Stimulated activated CD4-positive, alpha-beta T cell treated with anti-CD3 and anti-CD28 coated beads, Interleukin-15, amount 100 ng/mL, for 48 hours (primary cell): ENCODE measurements around the gene SWT1.
"Not testable (repeated sequence)": the region's sequence is repeated elsewhere in the genome, so short reads cannot be mapped to it uniquely, and the experiment has no call there.

Source experiments
- DNase-seq, 2 donors: peaks; one replicate each; pipeline ENCODE4 v3.0.0-alpha.2; 2020; ENCODE audit warnings: low read depth in 2 of 2

Gene SWT1

GRCh38 chr1:185249563-185249962 lies 92.6 kb downstream of the SWT1 start:
- DNase-seq: no peak

- no peak for DNase-seq
Measured at GRCh38 chr1:185250063-185250462, 93.1 kb downstream of the SWT1 start.

GRCh38 chr1:185251928-185252327 lies 95.0 kb downstream of the SWT1 start:
- DNase-seq: not testable (repeated sequence)

DNA sequence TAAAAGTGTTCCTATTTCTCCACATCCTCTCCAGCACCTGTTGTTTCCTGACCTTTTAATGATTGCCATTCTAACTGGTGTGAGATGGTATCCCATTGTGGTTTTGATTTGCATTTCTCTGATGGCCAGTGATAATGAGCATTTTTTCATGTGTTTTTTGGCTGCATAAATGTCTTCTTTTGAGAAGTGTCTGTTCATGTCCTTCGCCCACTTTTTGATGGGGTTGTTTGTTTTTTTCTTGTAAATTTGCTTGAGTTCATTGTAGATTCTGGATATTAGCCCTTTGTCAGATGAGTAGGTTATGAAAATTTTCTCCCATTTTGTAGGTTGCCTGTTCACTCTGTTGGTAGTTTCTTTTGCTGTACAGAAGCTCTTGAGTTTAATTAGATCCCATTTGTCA lies 95.4 kb downstream of the SWT1 start:
- not testable (repeated sequence) for DNase-seq

- DNase-seq: not testable (repeated sequence)
Measured at GRCh38 chr1:185255595-185255994, 98.6 kb downstream of the SWT1 start.

DNA sequence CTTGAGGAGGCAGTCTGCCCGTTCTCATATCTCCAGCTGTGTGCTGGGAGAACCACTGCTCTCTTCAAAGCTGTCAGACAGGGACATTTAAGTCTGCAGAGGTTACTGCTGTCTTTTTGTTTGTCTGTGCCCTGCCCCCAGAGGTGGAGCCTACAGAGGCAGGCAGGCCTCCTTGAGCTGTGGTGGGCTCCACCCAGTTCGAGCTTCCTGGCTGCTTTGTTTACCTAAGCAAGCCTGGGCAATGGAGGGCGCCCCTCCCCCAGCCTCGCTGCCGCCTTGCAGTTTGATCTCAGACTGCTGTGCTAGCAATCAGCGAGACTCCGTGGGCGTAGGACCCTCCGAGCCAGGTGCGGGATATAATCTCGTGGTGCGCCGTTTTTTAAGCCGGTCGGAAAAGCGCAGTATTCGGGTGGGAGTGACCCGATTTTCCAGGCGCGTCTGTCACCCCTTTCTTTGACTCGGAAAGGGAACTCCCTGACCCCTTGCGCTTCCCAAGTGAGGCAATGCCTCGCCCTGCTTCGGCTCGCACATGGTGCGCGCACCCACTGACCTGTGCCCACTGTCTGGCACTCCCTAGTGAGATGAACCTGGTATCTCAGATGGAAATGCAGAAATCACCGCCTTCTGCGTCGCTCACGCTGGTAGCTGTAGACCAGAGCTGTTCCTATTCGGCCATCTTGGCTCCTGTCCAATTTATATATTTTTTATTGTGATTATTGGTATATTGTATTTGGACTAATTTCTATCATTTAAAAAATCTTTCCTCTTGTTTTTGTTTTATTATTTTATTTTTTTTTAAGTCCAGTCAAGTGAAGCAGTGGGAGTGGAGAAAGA lies 100.4 kb downstream of the SWT1 start:
- not testable (repeated sequence) for DNase-seq

DNA sequence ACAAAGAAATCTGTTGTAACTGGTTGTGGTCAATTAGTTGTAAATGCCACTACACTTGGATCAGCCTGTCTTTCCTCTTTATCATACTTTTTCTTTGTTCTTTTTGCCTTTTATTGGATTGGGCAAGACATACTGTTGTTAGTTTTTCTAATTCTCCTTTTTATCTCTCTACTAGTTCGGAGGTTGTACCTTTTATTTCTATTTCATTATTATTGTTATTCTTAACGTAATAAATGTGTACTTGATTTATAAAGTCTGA lies 100.9 kb downstream of the SWT1 start:
- no peak for DNase-seq

GRCh38 chr1:185258676-185259075 lies 101.7 kb downstream of the SWT1 start:
- DNase-seq: no peak

DNA sequence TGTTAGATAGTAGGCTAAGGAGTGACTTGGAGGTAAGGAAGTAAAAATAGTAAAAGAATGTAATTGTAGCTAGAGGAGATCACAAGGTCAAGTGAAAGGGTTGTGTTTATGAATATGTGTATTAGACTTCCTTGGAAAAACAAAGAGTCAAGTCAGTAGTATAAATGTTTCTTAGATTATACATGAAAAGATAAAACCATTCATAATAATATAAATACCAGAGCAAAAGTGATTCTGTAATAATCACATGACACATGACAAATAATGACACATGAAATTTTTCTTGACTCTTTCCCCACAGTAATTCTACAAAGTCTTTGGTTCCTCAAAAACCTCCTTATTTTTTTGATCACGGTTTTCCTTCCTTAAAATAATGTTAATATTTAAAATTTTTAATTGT lies 103.6 kb downstream of the SWT1 start:
- DNase-seq: no peak

DNA sequence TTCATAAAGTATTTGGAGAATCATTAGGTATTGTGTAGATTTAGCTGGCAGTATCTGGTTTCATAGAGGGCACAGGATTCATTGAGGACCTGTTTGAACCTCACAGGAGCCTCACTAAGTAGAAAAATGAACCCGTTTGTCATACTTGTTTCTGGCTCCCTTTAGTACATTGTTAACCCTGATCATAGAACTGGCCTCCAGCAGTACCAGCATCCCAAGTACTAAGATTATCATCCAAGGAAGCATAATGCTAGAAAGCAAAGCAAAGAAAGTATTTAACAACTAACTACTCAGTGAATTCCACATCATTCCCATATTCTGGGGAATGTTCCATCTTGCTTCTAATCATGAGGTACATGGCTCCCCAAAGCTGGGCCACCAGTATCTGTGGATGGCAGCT lies 105.2 kb downstream of the SWT1 start:
- DNase-seq: no peak

GRCh38 chr1:185263292-185263691 lies 106.3 kb downstream of the SWT1 start:
- no peak for DNase-seq

DNA sequence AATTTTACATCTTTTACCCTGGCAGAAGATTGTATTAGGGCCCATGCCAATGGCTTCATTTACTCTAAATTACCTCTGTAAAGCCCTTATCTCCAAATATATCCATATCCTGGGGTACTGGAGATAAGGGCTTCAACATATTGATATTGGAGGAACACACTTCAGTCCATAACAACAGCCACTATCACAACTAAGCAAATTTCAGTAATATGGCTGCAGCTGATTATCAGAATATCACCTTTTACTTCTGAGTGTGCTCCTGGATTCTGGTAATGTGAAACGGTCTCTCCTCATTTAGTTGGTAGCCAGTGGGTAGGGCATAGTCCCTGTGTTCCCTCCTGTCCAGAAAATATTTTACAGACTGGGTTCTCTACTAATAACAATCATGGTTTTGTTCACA lies 106.8 kb downstream of the SWT1 start:
- no peak for DNase-seq

GRCh38 chr1:185265314-185265713 lies 108.3 kb downstream of the SWT1 start:
- DNase-seq: no peak

DNA sequence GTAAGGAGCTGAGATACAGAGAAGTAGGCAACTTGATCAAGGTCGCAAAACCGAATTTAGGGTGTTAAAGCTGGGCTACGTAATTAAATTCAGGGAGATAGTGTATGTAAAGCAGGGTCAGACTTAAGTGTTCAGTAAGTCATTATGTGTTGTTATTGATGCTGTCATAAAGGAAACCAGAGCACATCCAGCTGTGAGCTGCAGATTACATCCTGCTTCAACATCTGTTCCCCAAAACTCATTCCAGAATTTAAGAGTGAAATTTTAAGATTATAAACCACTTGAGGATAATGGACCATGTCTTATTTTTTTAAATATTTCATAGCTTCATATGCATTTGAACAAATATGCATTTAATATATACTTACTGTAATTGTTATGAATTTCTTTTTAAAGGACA lies 110.3 kb downstream of the SWT1 start:
- DNase-seq: no peak

DNA sequence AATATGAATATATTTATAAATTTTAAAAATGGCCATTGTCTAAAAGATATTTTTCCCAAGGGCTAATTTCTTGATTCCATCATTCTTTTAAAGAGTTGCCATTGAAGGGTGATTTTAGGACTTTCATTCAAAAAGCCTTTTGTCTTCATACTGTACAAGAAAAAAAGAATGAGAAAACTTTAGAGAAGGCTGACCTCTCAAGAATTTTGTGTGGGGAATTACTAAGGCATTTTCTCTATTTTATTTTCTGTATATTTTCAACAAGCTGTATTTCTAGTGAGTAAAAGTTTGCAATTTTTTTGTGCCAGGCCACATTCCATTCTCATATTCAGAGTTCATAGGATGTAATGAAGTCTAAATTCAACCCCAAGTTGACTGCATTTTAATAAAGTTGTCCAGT lies 110.7 kb downstream of the SWT1 start:
- no peak for DNase-seq

GRCh38 chr1:185268352-185268751 lies 111.4 kb downstream of the SWT1 start:
- DNase-seq: no peak

- DNase-seq: no peak
Measured at GRCh38 chr1:185271921-185272320, 115.0 kb downstream of the SWT1 start.

DNA sequence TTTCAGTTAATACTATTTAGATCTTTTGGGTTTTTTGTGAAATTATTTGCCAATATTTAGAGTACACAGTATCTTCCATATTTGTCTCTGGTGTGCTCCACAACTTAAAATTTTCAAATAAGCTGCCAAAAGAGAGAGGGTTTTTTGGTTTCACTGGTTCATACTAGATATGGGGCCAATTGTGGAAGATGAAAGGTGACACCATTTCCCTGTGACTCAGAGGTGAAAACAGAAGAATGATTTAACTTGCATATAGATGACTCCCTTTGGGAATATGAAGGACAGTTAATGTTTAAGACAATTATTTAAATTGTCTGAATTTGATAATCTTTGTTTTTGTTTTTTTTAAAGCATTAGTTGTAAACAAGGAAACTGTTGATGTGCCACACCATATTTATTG lies 122.6 kb downstream of the SWT1 start:
- no peak for DNase-seq

DNA sequence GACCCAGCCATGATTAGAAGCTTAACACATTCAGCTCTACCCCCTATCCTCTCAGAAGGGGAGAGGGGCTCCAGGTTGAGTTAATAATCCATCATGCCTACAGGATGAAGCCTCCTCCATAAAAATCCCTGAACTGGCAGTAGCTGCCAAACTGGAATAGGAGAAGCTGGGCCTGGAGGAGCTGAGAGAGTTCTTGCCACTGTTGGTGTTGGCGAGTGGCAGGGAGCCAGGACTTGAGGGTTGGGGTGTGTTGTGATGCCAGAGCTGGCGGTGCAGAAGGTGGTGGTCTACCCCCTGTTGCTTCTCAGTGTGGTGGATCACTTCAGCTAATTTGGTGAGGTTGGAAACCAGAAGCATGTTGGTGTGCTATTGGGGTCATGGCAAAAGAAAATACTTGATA lies 123.6 kb downstream of the SWT1 start:
- DNase-seq: no peak

- DNase-seq: no peak
Measured at GRCh38 chr1:185281245-185281644, 124.3 kb downstream of the SWT1 start.

- no peak for DNase-seq
Measured at GRCh38 chr1:185284116-185284515, 127.1 kb downstream of the SWT1 start.

GRCh38 chr1:185284533-185285276 lies 127.7 kb downstream of the SWT1 start:
- DNase-seq: no peak

- DNase-seq: no peak
Measured at GRCh38 chr1:185287451-185287850, 130.5 kb downstream of the SWT1 start.

DNA sequence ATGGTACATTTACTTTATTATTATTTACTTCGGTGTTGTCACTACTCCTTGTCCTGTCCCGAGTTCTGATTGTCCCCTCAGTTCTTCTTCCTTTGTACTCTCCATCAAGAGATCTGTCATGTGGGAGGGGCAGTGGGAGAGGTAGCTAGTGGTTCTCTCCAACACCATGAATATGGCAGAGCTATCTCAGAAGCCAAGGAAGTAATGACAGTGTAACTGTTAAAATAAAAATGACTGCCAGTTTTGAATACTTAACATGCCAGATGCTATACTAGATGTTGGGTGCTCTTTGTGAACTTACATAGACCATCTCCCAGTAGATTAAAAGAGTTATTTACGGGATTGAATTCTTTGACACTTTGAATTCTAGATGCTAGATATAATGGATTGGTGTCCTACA lies 131.5 kb downstream of the SWT1 start:
- DNase-seq: no peak
